ENCODE measurements around the gene SMARCAL1. TPM values are rescaled to one million over a fixed set of nuclear protein-coding genes. Genes with fewer than 3 reads are reported as not detected.

Gene SMARCAL1
- total and polyA plus RNA-seq, 2 experiments from 2014 or later = 10.3 to 17.2 TPM

DNA sequence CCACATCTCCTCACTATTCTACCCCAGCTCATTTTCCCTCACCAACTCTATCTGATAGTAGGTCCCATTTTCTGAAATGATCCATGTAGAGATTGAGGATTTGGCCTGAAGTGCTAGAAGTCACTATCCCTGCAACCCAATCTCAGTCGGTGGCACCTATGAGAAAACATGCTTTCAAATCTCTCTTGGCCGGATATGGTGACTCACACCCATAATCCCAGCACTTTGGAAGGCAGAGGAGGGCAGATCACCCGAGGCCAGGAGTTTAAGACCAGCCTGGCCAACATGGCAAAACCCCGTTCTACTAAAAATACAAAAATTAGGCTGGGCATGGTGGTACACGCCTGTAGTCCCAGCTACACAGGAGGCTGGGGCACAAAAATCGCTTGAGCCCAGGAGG, 20.9 kb upstream of the SMARCAL1 start:
- Histone ChIP-seq H3K36me3 (ENCODE audit: insufficient read depth) (no peaks in the 10 kb centered on the region), H3F3A (replicated peaks; ENCODE audit: low read depth) (no peaks in the 10 kb centered on the region), H3K4me1 (ENCODE audit: insufficient read depth) (peaks cover under 1% of the 10 kb centered on the region; the same call in 1 of the 2 replicates), H3K79me2 (replicated peaks; ENCODE audit: insufficient read depth) (no peaks in the 10 kb centered on the region), H3K27me3 (ENCODE audit: insufficient read depth) (no peaks in the 10 kb centered on the region), H3K9me2 (ENCODE audit: insufficient read depth) (peaks cover 4% of the 10 kb centered on the region; the same call in 1 of the 2 replicates), H4K20me1 (replicated peaks; ENCODE audit: insufficient read depth) (no peaks in the 10 kb centered on the region), H3K4me2 (no peak overlapping the region), H3K27ac (ENCODE audit: low read depth) (no peak overlapping the region), H3K4me3 (no peak overlapping the region), H2AFZ (0 out of 2 replicates have a peak overlapping the region, but pooled peaks have one; percentile 7)
- H3K27ac Mint-ChIP-seq = no peak overlapping the region
- H3K4me3 Mint-ChIP-seq = no peak overlapping the region
- no peaks in the 10 kb centered on the region for H3K36me3 Mint-ChIP-seq (ENCODE audit: low read depth)
- H3K4me1 Mint-ChIP-seq = peaks cover 3% of the 10 kb centered on the region; the same call in 1 of the 3 replicates
- no peaks in the 10 kb centered on the region for H3K9me3 Mint-ChIP-seq
- no peak for ATAC-seq
- H3K27me3 Mint-ChIP-seq (ENCODE audit: insufficient read depth, low read depth, poor library complexity) = peaks cover 2% of the 10 kb centered on the region
- DNase-seq (ENCODE audit: low spot score) = no peak
- TF ChIP-seq ZNF331 (CRISPR knock-in tag; IDR thresholded peaks at IDR 0.05; ENCODE audit: low read depth) = no peak
- TF ChIP-seq, protein P1, sequence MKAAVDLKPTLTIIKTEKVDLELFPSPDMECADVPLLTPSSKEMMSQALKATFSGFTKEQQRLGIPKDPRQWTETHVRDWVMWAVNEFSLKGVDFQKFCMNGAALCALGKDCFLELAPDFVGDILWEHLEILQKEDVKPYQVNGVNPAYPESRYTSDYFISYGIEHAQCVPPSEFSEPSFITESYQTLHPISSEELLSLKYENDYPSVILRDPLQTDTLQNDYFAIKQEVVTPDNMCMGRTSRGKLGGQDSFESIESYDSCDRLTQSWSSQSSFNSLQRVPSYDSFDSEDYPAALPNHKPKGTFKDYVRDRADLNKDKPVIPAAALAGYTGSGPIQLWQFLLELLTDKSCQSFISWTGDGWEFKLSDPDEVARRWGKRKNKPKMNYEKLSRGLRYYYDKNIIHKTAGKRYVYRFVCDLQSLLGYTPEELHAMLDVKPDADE (IDR thresholded peaks at IDR 0.05) = no peak
- TF ChIP-seq, protein P2, sequence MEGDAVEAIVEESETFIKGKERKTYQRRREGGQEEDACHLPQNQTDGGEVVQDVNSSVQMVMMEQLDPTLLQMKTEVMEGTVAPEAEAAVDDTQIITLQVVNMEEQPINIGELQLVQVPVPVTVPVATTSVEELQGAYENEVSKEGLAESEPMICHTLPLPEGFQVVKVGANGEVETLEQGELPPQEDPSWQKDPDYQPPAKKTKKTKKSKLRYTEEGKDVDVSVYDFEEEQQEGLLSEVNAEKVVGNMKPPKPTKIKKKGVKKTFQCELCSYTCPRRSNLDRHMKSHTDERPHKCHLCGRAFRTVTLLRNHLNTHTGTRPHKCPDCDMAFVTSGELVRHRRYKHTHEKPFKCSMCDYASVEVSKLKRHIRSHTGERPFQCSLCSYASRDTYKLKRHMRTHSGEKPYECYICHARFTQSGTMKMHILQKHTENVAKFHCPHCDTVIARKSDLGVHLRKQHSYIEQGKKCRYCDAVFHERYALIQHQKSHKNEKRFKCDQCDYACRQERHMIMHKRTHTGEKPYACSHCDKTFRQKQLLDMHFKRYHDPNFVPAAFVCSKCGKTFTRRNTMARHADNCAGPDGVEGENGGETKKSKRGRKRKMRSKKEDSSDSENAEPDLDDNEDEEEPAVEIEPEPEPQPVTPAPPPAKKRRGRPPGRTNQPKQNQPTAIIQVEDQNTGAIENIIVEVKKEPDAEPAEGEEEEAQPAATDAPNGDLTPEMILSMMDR (conservative IDR thresholded peaks at IDR 0.05; ENCODE audit: low read depth in 2 of 2) = no peak

DNA sequence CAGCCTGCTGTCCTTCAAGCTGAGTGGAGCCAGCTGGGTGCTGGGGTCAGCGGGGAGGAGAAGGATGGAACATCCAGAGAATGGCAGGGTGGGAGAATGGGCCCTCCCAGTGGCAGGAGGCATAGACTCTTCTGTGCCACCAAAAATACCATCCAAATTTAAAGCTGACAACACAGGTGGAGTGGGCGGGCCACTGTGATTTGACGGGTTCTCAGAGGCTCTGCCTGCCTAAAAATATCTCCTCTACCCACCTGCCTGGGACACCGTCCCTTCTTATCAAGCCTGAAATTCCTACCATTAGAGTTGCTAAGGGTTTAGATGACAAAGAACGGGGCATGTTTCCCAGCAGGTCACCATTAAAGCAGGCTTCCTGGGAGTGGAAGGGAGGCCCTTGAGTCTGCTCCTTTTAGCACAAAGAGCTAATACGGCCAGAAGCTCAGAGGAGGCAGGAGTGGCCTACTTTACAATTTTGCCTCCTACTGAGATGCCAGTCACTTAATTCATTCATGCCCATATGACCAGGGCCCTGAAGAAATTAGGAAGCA, 20.2 kb upstream of the SMARCAL1 start:
- H3K36me3 Mint-ChIP-seq (ENCODE audit: low read depth) = no peaks in the 10 kb centered on the region
- peaks cover 2% of the 10 kb centered on the region for H3K27me3 Mint-ChIP-seq (ENCODE audit: insufficient read depth, low read depth, poor library complexity)
- H4K20me1 ChIP-seq (replicated peaks; ENCODE audit: insufficient read depth) = no peaks in the 10 kb centered on the region
- H3K27me3 ChIP-seq (ENCODE audit: insufficient read depth) = no peaks in the 10 kb centered on the region
- H3K4me1 ChIP-seq (ENCODE audit: insufficient read depth) = no peaks in the 10 kb centered on the region
- ATAC-seq (peak; percentile 60), DNase-seq (ENCODE audit: low spot score) (no peak)
- peaks cover 4% of the 10 kb centered on the region; the same call in 1 of the 2 replicates for H3K9me2 ChIP-seq (ENCODE audit: insufficient read depth)
- peak overlapping the region; percentile 7; the same call in 1 of the 2 replicates for H2AFZ ChIP-seq
- no peaks in the 10 kb centered on the region for H3K9me3 Mint-ChIP-seq
- no peak overlapping the region for H3K4me2 ChIP-seq
- H3K4me1 Mint-ChIP-seq = peaks cover 3% of the 10 kb centered on the region; the same call in 1 of the 3 replicates
- H3K4me3 ChIP-seq = no peak overlapping the region
- H3K36me3 ChIP-seq (ENCODE audit: insufficient read depth) = no peaks in the 10 kb centered on the region
- no peaks in the 10 kb centered on the region for H3K79me2 ChIP-seq (replicated peaks; ENCODE audit: insufficient read depth)
- TF ChIP-seq NANOG (IDR thresholded peaks at IDR 0.05; ENCODE audit: borderline replicate concordance) (no peak), JUNB (IDR thresholded peaks at IDR 0.05; ENCODE audit: unreplicated experiment) (no peak), EZH2 (IDR thresholded peaks at IDR 0.05; ENCODE audit: low read depth, unreplicated experiment) (no peak), ZNF114 (CRISPR knock-in tag; IDR thresholded peaks at IDR 0.05) (no peak), POLR2AphosphoS5 (IDR thresholded peaks at IDR 0.05; ENCODE audit: low read depth) (no peak)
- TF ChIP-seq, protein P1 (IDR thresholded peaks at IDR 0.05) = no peak
- TF ChIP-seq, protein P3, sequence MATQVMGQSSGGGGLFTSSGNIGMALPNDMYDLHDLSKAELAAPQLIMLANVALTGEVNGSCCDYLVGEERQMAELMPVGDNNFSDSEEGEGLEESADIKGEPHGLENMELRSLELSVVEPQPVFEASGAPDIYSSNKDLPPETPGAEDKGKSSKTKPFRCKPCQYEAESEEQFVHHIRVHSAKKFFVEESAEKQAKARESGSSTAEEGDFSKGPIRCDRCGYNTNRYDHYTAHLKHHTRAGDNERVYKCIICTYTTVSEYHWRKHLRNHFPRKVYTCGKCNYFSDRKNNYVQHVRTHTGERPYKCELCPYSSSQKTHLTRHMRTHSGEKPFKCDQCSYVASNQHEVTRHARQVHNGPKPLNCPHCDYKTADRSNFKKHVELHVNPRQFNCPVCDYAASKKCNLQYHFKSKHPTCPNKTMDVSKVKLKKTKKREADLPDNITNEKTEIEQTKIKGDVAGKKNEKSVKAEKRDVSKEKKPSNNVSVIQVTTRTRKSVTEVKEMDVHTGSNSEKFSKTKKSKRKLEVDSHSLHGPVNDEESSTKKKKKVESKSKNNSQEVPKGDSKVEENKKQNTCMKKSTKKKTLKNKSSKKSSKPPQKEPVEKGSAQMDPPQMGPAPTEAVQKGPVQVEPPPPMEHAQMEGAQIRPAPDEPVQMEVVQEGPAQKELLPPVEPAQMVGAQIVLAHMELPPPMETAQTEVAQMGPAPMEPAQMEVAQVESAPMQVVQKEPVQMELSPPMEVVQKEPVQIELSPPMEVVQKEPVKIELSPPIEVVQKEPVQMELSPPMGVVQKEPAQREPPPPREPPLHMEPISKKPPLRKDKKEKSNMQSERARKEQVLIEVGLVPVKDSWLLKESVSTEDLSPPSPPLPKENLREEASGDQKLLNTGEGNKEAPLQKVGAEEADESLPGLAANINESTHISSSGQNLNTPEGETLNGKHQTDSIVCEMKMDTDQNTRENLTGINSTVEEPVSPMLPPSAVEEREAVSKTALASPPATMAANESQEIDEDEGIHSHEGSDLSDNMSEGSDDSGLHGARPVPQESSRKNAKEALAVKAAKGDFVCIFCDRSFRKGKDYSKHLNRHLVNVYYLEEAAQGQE (IDR thresholded peaks at IDR 0.05; ENCODE audit: unreplicated experiment) = no peak
- no peaks in the 10 kb centered on the region for H3F3A ChIP-seq (replicated peaks; ENCODE audit: low read depth)
- no peak overlapping the region for H3K27ac Mint-ChIP-seq
- no peak overlapping the region for H3K4me3 Mint-ChIP-seq
- H3K27ac ChIP-seq (ENCODE audit: low read depth) = no peak overlapping the region

All from GM23338 (cell line).